NOMO-1 (cell line): ENCODE data around the gene IRX3.

Source experiments
- DNase-seq, 2 experiments: peaks; one replicate each; lab custom pipeline; 2025; ENCODE audit not compliant: unreplicated experiment in 2 of 2; lab: John Stamatoyannopoulos, UW

Gene IRX3

GRCh38 chr16:54286366-54287130, at the start of gene IRX3:
TSS of gene IRX3 (minus strand) at chr16:54286787. CDS start at chr16:54286050, 737 bp downstream.
- DNase-seq: peak; percentile 93 to 98

- no peak for DNase-seq
Measured at GRCh38 chr16:54335230-54335629, 48.6 kb upstream of the IRX3 start.

GRCh38 chr16:54334208-54334607, 47.6 kb upstream of the IRX3 start:
- no peak for DNase-seq

- no peak for DNase-seq
Measured at GRCh38 chr16:54331241-54332002, 44.8 kb upstream of the IRX3 start.

- no peak for DNase-seq
Measured at GRCh38 chr16:54327609-54328008, 41.0 kb upstream of the IRX3 start.

- no peak for DNase-seq
Measured at GRCh38 chr16:54326266-54326662, 39.7 kb upstream of the IRX3 start.

- DNase-seq: no peak
Measured at GRCh38 chr16:54325616-54326265, 39.2 kb upstream of the IRX3 start.

GRCh38 chr16:54324716-54325115, 38.1 kb upstream of the IRX3 start:
- DNase-seq: no peak

- no peak for DNase-seq
Measured at GRCh38 chr16:54320697-54321340, 34.2 kb upstream of the IRX3 start.

- DNase-seq: no peak
Measured at GRCh38 chr16:54318941-54319340, 32.4 kb upstream of the IRX3 start.

GRCh38 chr16:54317101-54317611, 30.6 kb upstream of the IRX3 start:
- no peak for DNase-seq

- no peak for DNase-seq
Measured at GRCh38 chr16:54316095-54316889, 29.7 kb upstream of the IRX3 start.

GRCh38 chr16:54313789-54314188, 27.2 kb upstream of the IRX3 start:
- no peak for DNase-seq

- DNase-seq: no peak
Measured at GRCh38 chr16:54312502-54312991, 26.0 kb upstream of the IRX3 start.

GRCh38 chr16:54309341-54309740, 22.8 kb upstream of the IRX3 start:
- no peak for DNase-seq

- no peak for DNase-seq
Measured at GRCh38 chr16:54305080-54305479, 18.5 kb upstream of the IRX3 start.

GRCh38 chr16:54303613-54304012, 17.0 kb upstream of the IRX3 start:
- no peak for DNase-seq

- DNase-seq: no peak
Measured at GRCh38 chr16:54297154-54297553, 10.6 kb upstream of the IRX3 start.

GRCh38 chr16:54296543-54296942, 10.0 kb upstream of the IRX3 start:
- no peak for DNase-seq
